ENCODE data around the gene PPP1R3C. TPM values are rescaled to one million over a fixed set of nuclear protein-coding genes. Genes with fewer than 3 reads are reported as not detected.

PPP1R3C gene
- total and polyA plus RNA-seq, 2 experiments from 2014 or later = 0.91 to 1.8 TPM

DNA sequence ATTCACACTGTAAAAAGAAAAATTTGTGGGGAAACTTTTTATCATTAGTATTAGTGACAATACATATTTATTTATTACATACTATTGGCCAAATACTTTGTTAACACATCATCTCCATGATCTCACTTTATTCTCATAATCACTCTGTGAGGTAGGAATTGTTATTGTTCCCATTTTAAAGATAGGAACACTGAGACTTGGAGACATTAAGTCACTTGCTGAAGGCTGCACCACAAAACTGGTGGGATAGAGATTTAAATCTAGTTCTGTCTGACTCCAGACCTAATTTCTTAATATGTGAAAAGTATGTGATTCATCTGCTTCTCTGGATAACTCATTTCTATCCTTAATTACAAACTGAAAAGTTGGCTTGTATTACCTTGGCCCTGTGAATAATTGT, 8.2 kb downstream of the PPP1R3C start (continued):
- TF ChIP-seq NANOG (IDR thresholded peaks at IDR 0.05; ENCODE audit: borderline replicate concordance) = no peak
- TF ChIP-seq STAT1 (IDR thresholded peaks at IDR 0.05; ENCODE audit: unreplicated experiment) = no peak
- TF ChIP-seq POLR2AphosphoS5 (IDR thresholded peaks at IDR 0.05; ENCODE audit: low read depth) = no peak
- TF ChIP-seq, protein P1, sequence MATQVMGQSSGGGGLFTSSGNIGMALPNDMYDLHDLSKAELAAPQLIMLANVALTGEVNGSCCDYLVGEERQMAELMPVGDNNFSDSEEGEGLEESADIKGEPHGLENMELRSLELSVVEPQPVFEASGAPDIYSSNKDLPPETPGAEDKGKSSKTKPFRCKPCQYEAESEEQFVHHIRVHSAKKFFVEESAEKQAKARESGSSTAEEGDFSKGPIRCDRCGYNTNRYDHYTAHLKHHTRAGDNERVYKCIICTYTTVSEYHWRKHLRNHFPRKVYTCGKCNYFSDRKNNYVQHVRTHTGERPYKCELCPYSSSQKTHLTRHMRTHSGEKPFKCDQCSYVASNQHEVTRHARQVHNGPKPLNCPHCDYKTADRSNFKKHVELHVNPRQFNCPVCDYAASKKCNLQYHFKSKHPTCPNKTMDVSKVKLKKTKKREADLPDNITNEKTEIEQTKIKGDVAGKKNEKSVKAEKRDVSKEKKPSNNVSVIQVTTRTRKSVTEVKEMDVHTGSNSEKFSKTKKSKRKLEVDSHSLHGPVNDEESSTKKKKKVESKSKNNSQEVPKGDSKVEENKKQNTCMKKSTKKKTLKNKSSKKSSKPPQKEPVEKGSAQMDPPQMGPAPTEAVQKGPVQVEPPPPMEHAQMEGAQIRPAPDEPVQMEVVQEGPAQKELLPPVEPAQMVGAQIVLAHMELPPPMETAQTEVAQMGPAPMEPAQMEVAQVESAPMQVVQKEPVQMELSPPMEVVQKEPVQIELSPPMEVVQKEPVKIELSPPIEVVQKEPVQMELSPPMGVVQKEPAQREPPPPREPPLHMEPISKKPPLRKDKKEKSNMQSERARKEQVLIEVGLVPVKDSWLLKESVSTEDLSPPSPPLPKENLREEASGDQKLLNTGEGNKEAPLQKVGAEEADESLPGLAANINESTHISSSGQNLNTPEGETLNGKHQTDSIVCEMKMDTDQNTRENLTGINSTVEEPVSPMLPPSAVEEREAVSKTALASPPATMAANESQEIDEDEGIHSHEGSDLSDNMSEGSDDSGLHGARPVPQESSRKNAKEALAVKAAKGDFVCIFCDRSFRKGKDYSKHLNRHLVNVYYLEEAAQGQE (IDR thresholded peaks at IDR 0.05; ENCODE audit: unreplicated experiment) = no peak
- TF ChIP-seq CREB1 (CRISPR knock-in tag; IDR thresholded peaks at IDR 0.05; ENCODE audit: low read depth) = no peak
- no peak for TF ChIP-seq EZH2phosphoT487 (IDR thresholded peaks at IDR 0.05; ENCODE audit: unreplicated experiment)
- no peak for TF ChIP-seq JUNB (IDR thresholded peaks at IDR 0.05; ENCODE audit: unreplicated experiment)

DNA sequence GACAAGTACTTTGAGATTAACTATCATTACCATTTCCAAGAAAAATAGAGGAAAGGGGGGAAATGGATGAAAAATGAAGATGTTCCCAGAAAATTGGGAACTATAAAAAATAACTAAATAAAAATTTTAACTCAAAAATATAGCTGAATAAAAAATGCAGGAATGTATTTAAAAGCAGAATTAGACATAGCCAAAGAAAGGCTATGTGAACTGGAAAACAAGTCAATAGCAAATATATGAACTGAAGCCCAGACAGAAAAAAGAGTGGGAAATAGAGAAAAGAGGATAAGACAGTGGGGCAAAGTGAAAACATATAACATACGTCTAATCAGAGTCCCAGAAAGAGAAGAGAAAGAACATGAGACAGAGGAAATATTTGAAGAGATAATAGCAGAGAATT, 10.3 kb downstream of the PPP1R3C start:
- H3K4me2 ChIP-seq = no peak overlapping the region
- H3K9me3 Mint-ChIP-seq = peaks cover 12% of the 10 kb centered on the region; the same call in 2 of the 3 replicates
- H3K27me3 Mint-ChIP-seq (ENCODE audit: insufficient read depth, low read depth, poor library complexity) = peaks cover 2% of the 10 kb centered on the region
- H3K4me1 Mint-ChIP-seq = no peaks in the 10 kb centered on the region
- H3K27me3 ChIP-seq (ENCODE audit: insufficient read depth) = no peaks in the 10 kb centered on the region
- no peak overlapping the region for H3K27ac ChIP-seq (ENCODE audit: low read depth)
- H2AFZ ChIP-seq = no peak overlapping the region
- H3K9me2 ChIP-seq (ENCODE audit: insufficient read depth) = peaks cover 7% of the 10 kb centered on the region
- no peaks in the 10 kb centered on the region for H3K79me2 ChIP-seq (replicated peaks; ENCODE audit: insufficient read depth)
- no peak for DNase-seq (ENCODE audit: low spot score)
- no peak for ATAC-seq
- H4K20me1 ChIP-seq (replicated peaks; ENCODE audit: insufficient read depth) = no peaks in the 10 kb centered on the region
- no peak overlapping the region for H3K4me3 ChIP-seq
- H3K36me3 ChIP-seq (ENCODE audit: insufficient read depth) = no peaks in the 10 kb centered on the region
- H3K4me3 Mint-ChIP-seq = no peak overlapping the region
- no peak overlapping the region for H3K27ac Mint-ChIP-seq
- H3K36me3 Mint-ChIP-seq (ENCODE audit: low read depth) = no peaks in the 10 kb centered on the region; the same call in 2 of the 3 replicates
- H3F3A ChIP-seq (replicated peaks; ENCODE audit: low read depth) = no peaks in the 10 kb centered on the region
- no peaks in the 10 kb centered on the region for H3K4me1 ChIP-seq (ENCODE audit: insufficient read depth)
- TF ChIP-seq POLR2AphosphoS5 (IDR thresholded peaks at IDR 0.05; ENCODE audit: low read depth) = no peak
- TF ChIP-seq EZH2 (IDR thresholded peaks at IDR 0.05; ENCODE audit: low read depth, unreplicated experiment) = no peak
- no peak for TF ChIP-seq CREB1 (CRISPR knock-in tag; IDR thresholded peaks at IDR 0.05; ENCODE audit: low read depth)
- TF ChIP-seq, protein P2, sequence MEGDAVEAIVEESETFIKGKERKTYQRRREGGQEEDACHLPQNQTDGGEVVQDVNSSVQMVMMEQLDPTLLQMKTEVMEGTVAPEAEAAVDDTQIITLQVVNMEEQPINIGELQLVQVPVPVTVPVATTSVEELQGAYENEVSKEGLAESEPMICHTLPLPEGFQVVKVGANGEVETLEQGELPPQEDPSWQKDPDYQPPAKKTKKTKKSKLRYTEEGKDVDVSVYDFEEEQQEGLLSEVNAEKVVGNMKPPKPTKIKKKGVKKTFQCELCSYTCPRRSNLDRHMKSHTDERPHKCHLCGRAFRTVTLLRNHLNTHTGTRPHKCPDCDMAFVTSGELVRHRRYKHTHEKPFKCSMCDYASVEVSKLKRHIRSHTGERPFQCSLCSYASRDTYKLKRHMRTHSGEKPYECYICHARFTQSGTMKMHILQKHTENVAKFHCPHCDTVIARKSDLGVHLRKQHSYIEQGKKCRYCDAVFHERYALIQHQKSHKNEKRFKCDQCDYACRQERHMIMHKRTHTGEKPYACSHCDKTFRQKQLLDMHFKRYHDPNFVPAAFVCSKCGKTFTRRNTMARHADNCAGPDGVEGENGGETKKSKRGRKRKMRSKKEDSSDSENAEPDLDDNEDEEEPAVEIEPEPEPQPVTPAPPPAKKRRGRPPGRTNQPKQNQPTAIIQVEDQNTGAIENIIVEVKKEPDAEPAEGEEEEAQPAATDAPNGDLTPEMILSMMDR (conservative IDR thresholded peaks at IDR 0.05; ENCODE audit: low read depth in 2 of 2) = no peak
- TF ChIP-seq EZH2phosphoT487 (IDR thresholded peaks at IDR 0.05; ENCODE audit: unreplicated experiment) = no peak
- no peak for TF ChIP-seq JUNB (IDR thresholded peaks at IDR 0.05; ENCODE audit: unreplicated experiment)
- TF ChIP-seq STAT1 (IDR thresholded peaks at IDR 0.05; ENCODE audit: unreplicated experiment) = no peak
- TF ChIP-seq NANOG (IDR thresholded peaks at IDR 0.05; ENCODE audit: borderline replicate concordance) = no peak
- TF ChIP-seq, protein P3, sequence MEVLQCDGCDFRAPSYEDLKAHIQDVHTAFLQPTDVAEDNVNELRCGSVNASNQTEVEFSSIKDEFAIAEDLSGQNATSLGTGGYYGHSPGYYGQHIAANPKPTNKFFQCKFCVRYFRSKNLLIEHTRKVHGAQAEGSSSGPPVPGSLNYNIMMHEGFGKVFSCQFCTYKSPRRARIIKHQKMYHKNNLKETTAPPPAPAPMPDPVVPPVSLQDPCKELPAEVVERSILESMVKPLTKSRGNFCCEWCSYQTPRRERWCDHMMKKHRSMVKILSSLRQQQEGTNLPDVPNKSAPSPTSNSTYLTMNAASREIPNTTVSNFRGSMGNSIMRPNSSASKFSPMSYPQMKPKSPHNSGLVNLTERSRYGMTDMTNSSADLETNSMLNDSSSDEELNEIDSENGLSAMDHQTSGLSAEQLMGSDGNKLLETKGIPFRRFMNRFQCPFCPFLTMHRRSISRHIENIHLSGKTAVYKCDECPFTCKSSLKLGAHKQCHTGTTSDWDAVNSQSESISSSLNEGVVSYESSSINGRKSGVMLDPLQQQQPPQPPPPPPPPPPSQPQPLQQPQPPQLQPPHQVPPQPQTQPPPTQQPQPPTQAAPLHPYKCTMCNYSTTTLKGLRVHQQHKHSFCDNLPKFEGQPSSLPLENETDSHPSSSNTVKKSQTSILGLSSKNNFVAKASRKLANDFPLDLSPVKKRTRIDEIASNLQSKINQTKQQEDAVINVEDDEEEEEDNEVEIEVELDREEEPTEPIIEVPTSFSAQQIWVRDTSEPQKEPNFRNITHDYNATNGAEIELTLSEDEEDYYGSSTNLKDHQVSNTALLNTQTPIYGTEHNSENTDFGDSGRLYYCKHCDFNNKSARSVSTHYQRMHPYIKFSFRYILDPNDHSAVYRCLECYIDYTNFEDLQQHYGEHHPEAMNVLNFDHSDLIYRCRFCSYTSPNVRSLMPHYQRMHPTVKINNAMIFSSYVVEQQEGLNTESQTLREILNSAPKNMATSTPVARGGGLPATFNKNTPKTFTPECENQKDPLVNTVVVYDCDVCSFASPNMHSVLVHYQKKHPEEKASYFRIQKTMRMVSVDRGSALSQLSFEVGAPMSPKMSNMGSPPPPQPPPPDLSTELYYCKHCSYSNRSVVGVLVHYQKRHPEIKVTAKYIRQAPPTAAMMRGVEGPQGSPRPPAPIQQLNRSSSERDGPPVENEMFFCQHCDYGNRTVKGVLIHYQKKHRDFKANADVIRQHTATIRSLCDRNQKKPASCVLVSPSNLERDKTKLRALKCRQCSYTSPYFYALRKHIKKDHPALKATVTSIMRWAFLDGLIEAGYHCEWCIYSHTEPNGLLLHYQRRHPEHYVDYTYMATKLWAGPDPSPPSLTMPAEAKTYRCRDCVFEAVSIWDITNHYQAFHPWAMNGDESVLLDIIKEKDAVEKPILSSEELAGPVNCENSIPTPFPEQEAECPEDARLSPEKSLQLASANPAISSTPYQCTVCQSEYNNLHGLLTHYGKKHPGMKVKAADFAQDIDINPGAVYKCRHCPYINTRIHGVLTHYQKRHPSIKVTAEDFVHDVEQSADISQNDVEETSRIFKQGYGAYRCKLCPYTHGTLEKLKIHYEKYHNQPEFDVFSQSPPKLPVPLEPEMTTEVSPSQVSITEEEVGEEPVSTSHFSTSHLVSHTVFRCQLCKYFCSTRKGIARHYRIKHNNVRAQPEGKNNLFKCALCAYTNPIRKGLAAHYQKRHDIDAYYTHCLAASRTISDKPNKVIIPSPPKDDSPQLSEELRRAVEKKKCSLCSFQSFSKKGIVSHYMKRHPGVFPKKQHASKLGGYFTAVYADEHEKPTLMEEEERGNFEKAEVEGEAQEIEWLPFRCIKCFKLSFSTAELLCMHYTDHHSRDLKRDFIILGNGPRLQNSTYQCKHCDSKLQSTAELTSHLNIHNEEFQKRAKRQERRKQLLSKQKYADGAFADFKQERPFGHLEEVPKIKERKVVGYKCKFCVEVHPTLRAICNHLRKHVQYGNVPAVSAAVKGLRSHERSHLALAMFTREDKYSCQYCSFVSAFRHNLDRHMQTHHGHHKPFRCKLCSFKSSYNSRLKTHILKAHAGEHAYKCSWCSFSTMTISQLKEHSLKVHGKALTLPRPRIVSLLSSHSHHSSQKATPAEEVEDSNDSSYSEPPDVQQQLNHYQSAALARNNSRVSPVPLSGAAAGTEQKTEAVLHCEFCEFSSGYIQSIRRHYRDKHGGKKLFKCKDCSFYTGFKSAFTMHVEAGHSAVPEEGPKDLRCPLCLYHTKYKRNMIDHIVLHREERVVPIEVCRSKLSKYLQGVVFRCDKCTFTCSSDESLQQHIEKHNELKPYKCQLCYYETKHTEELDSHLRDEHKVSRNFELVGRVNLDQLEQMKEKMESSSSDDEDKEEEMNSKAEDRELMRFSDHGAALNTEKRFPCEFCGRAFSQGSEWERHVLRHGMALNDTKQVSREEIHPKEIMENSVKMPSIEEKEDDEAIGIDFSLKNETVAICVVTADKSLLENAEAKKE (CRISPR knock-in tag; IDR thresholded peaks at IDR 0.05) = no peak
- TF ChIP-seq, protein P4, sequence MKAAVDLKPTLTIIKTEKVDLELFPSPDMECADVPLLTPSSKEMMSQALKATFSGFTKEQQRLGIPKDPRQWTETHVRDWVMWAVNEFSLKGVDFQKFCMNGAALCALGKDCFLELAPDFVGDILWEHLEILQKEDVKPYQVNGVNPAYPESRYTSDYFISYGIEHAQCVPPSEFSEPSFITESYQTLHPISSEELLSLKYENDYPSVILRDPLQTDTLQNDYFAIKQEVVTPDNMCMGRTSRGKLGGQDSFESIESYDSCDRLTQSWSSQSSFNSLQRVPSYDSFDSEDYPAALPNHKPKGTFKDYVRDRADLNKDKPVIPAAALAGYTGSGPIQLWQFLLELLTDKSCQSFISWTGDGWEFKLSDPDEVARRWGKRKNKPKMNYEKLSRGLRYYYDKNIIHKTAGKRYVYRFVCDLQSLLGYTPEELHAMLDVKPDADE (IDR thresholded peaks at IDR 0.05) = no peak
- TF ChIP-seq ZNF114 (CRISPR knock-in tag; IDR thresholded peaks at IDR 0.05) = no peak
- TF ChIP-seq ZNF331 (CRISPR knock-in tag; IDR thresholded peaks at IDR 0.05; ENCODE audit: low read depth) = no peak

All from GM23338 (cell line).